GM12878 (cell line): Measurements from ENCODE around the gene WWOX. TPM values are rescaled to one million over a fixed set of nuclear protein-coding genes. Genes with fewer than 3 reads are reported as not detected.

ENCODE experiments used
- ATAC-seq: fragments of 200-7000 bp; cut with Tn5 transposase; 3 replicates; pipeline ENCODE4 v1.9.1; 2020; ENCODE audit warnings: mild to moderate bottlenecking, moderate library complexity
- BruUV-seq: library from RNA; stranded (reverse); fragments of 400-500 nt; replicated peaks from 2 replicates; lab custom pipeline; 2021; lab: Mats Ljungman, UMichigan
- CTCF ChIA-PET: fragments of 300-600 bp; sonication (Branson Sonifier 250); formaldehyde crosslinking; extraction: SDS; loops from one replicate; lab custom pipeline; 2021; ENCODE audit warnings: inconsistent platforms; lab: Yijun Ruan, JAX
- POLR2A ChIA-PET: fragments of 350-600 bp; formaldehyde crosslinking; extraction: SDS; loops from one replicate; lab custom pipeline; 2021; ENCODE audit warnings: inconsistent platforms; lab: Charles Lee
- RAD21 ChIA-PET: fragments of 300-600 bp; sonication (Branson Sonifier 250); formaldehyde crosslinking; loops from one replicate; lab custom pipeline; 2023; ENCODE audit warnings: antibody characterized with exemption; ENCODE audit not compliant: unreplicated experiment; lab: Charles Lee
- SMC1A ChIA-PET: fragments of 300-600 bp; sonication (Branson Sonifier 250); formaldehyde crosslinking; loops from one replicate; lab custom pipeline; 2023; ENCODE audit not compliant: unreplicated experiment, uncharacterized antibody; lab: Charles Lee
- DNase-seq: peaks from one replicate; pipeline ENCODE4 v3.0.0-alpha.2; 2011; ENCODE audit warnings: low read depth, low spot score
- FAIRE-seq: peaks from 3 replicates; lab custom pipeline; 2011; peaks lifted over from hg19 to GRCh38; lab: Jason Lieb, UNC
- H2AFZ ChIP-seq: 2 replicates; pipeline ENCODE4 v1.6.0; 2011; ENCODE audit warnings: low read depth, low read length, control low read depth; ENCODE audit not compliant: control insufficient read depth
- H3K27ac ChIP-seq: 2 replicates; pipeline ENCODE4 v1.5.1; 2011; ENCODE audit warnings: control low read depth; ENCODE audit not compliant: control insufficient read depth, insufficient read depth
- H3K27me3 ChIP-seq, 2 experiments: replicated peaks in 1 of 2; 2 replicates each; pipeline versions ENCODE4 v1.6.0 to v1.6.1; 2011; ENCODE audit warnings: low read length in 1 of 2; ENCODE audit not compliant: control insufficient read depth in 2 of 2, insufficient read depth in 2 of 2
- H3K36me3 ChIP-seq, 2 experiments: 2 replicates each; pipeline ENCODE4 v1.5.1; 2011; ENCODE audit warnings: low read length in 1 of 2; ENCODE audit not compliant: control insufficient read depth in 2 of 2, insufficient read depth in 2 of 2
- H3K4me1 ChIP-seq: 2 replicates; pipeline ENCODE4 v1.6.1; 2011; ENCODE audit warnings: mild to moderate bottlenecking, low read length, moderate library complexity, mixed read lengths; ENCODE audit not compliant: control insufficient read depth, insufficient read depth
- H3K4me2 ChIP-seq: 2 replicates; pipeline ENCODE4 v1.6.0; 2011; ENCODE audit warnings: control low read depth; ENCODE audit not compliant: control insufficient read depth, insufficient read depth
- H3K4me3 ChIP-seq: fragments of 200-600 bp; sonication (generic); 2 replicates; pipeline ENCODE4 v1.5.1; 2016
- H3K79me2 ChIP-seq: 2 replicates; pipeline ENCODE4 v1.6.0; 2011; ENCODE audit warnings: low read length; ENCODE audit not compliant: control insufficient read depth, insufficient read depth
- H3K9ac ChIP-seq: 2 replicates; pipeline ENCODE4 v1.8.0; 2011; ENCODE audit warnings: low read length, control low read depth, mixed read lengths; ENCODE audit not compliant: control insufficient read depth, insufficient read depth
- H3K9me3 ChIP-seq: replicated peaks from 3 replicates; pipeline ENCODE4 v1.5.1; 2011; ENCODE audit warnings: mild to moderate bottlenecking, low read length; ENCODE audit not compliant: control insufficient read depth, insufficient read depth
- H4K20me1 ChIP-seq: 2 replicates; pipeline ENCODE4 v1.6.0; 2011; ENCODE audit not compliant: control insufficient read depth, insufficient read depth
- ATF3 ChIP-seq: IDR thresholded peaks from 2 replicates; pipeline ENCODE4 v1.6.1; 2011; ENCODE audit warnings: low read depth, mild to moderate bottlenecking, low read length, moderate library complexity, borderline replicate concordance; ENCODE audit errors: extremely low read depth
- BHLHE40 ChIP-seq, 2 experiments: fragments of 450-650 bp in 1 of 2; IDR thresholded peaks; 2 replicates each; pipeline ENCODE4 v1.6.1; 2011 to 2017; ENCODE audit warnings: low read depth in 2 of 2, borderline replicate concordance in 1 of 2, improper control_type of control experiment in 1 of 2, low read length in 1 of 2, mild to moderate bottlenecking in 1 of 2
- BRCA1 ChIP-seq: IDR thresholded peaks from 2 replicates; pipeline ENCODE4 v1.6.1; 2011; ENCODE audit warnings: low read depth, low read length, improper control_type of control experiment
- CBX3 ChIP-seq: fragments of 200-600 bp; sonication (generic); IDR thresholded peaks from 2 replicates; pipeline ENCODE4 v1.6.1; 2016; ENCODE audit warnings: low read depth, borderline replicate concordance
- CBX5 ChIP-seq: sonication (generic); IDR thresholded peaks from 2 replicates; pipeline ENCODE4 v1.6.1; 2016; ENCODE audit warnings: low read depth, moderate library complexity, mild to moderate bottlenecking, inconsistent platforms
- CUX1 ChIP-seq: IDR thresholded peaks from 2 replicates; pipeline ENCODE4 v1.6.1; 2012; ENCODE audit warnings: improper control_type of control experiment, low read depth, low read length; ENCODE audit not compliant: insufficient replicate concordance
- DPF2 ChIP-seq: fragments of 450-650 bp; IDR thresholded peaks from 2 replicates; pipeline ENCODE4 v1.6.1; 2017; ENCODE audit warnings: mild to moderate bottlenecking
- EGR1 ChIP-seq, 2 experiments: IDR thresholded peaks; 1 replicate in 1 of 2; 2 replicates in 1 of 2; pipeline ENCODE4 v1.6.1; 2011 to 2012; ENCODE audit warnings: low read depth in 2 of 2, low read length in 2 of 2, borderline replicate concordance in 1 of 2, mild to moderate bottlenecking in 1 of 2, moderate library complexity in 1 of 2
- IKZF1 ChIP-seq: fragments of 450-650 bp; conservative IDR thresholded peaks from 2 replicates; pipeline ENCODE4 v1.6.1; 2017; ENCODE audit warnings: antibody characterized with exemption, mild to moderate bottlenecking
- JUNB ChIP-seq: IDR thresholded peaks from 2 replicates; pipeline ENCODE4 v1.6.1; 2016; ENCODE audit warnings: antibody characterized with exemption, mild to moderate bottlenecking
- KLF5 ChIP-seq: fragments of 450-650 bp; IDR thresholded peaks from 2 replicates; pipeline ENCODE4 v1.6.1; 2014; ENCODE audit warnings: mild to moderate bottlenecking; ENCODE audit not compliant: partially characterized antibody
- MAX ChIP-seq: IDR thresholded peaks from 2 replicates; pipeline ENCODE4 v1.6.1; 2012; ENCODE audit warnings: low read depth, low read length, improper control_type of control experiment
- NR2C1 ChIP-seq: fragments of 450-650 bp; IDR thresholded peaks from 2 replicates; pipeline ENCODE4 v1.6.1; 2017; ENCODE audit warnings: antibody characterized with exemption, mild to moderate bottlenecking, moderate library complexity
- PKNOX1 ChIP-seq: fragments of 450-650 bp; IDR thresholded peaks from 2 replicates; pipeline ENCODE4 v1.6.1; 2016; ENCODE audit warnings: mild to moderate bottlenecking
- RAD21 ChIP-seq: IDR thresholded peaks from 2 replicates; pipeline ENCODE4 v1.6.1; 2011; ENCODE audit warnings: mild to moderate bottlenecking, low read depth, low read length, moderate library complexity; ENCODE audit not compliant: insufficient read depth
- WGBS: methylation state at CpG from one replicate; pipeline ENCODE4 v1.1.6; 2016; ENCODE audit warnings: low lambda C conversion rate; ENCODE audit not compliant: insufficient replicate concordance, insufficient coverage; ENCODE audit errors: missing lambda C conversion rate; 5-methylcytosine and 5-hydroxymethylcytosine counted together
- in situ Hi-C: fragments of 300-500 bp; cut with MboI; formaldehyde crosslinking; loops from 9 replicates; pipeline ENCODE4 v1.14.3; 2018; ENCODE audit warnings: mixed read lengths
- intact Hi-C: fragments of 100-400 bp; cut with micrococcal nuclease; formaldehyde crosslinking; loops from one replicate; pipeline ENCODE4 v1.14.2; 2022; ENCODE audit not compliant: unreplicated experiment
- polyA plus RNA-seq, 11 experiments: library from polyadenylated mRNA; depleted of rRNA in 4 of 11; unstranded in 6 of 11; stranded (reverse) in 5 of 11; fragments of >200 nt; fragmentation: Nextera tagmentation in 4 of 11; fragmentation: Illumina TruSeq in 1 of 11; extraction: Ambion mirVana in 4 of 11; extraction: Trizol in 1 of 11; gene quantifications; 1 replicate in 1 of 11; 2 replicates in 10 of 11; pipeline versions ENCODE4 v1.2.1 to v1.2.3, GENCODE V29; 2011 to 2016; ENCODE audit warnings: inconsistent platforms in 2 of 11, missing spikeins in 2 of 11, low read depth in 1 of 11
- total RNA-seq, 4 experiments: library from RNA; depleted of rRNA in 3 of 4; stranded (reverse); fragments of >200 nt in 3 of 4; fragmentation: Illumina TruSeq in 1 of 4; extraction: Trizol in 1 of 4; gene quantifications; 2 replicates each; pipeline versions ENCODE4 v1.2.1 to v1.2.3, GENCODE V29; 2013 to 2021

The WWOX gene
- total and polyA plus RNA-seq, 10 of the 15 experiments (the other 5 are each of a cell fraction or from before 2014, with no cell fraction given): 2.8 to 24.4 (median 17.8) TPM

- WGBS: 71% methylated on average over 7 of the region's 7 CpGs
- no peak for ATAC-seq
- no peak overlapping the region for H3K27ac ChIP-seq
- TF ChIP-seq RAD21: no peak
- TF ChIP-seq KLF5: no peak
- no peak for TF ChIP-seq BHLHE40 (IDR thresholded peaks at IDR 0.05; ENCODE audit: borderline replicate concordance in 1 of 2, low read depth in 2 of 2, low read length in 1 of 2)
- TF ChIP-seq ATF3: no peak
- no peak for TF ChIP-seq PKNOX1
- no peak for TF ChIP-seq IKZF1
- no peak for TF ChIP-seq MAX
- no peak for TF ChIP-seq EGR1 (IDR thresholded peaks at IDR 0.05; ENCODE audit: borderline replicate concordance in 1 of 2, low read depth in 2 of 2, low read length in 2 of 2)
- no peak for TF ChIP-seq JUNB
- no peak for TF ChIP-seq CUX1
- no peak for TF ChIP-seq CBX5
- TF ChIP-seq NR2C1: no peak
- TF ChIP-seq CBX3: no peak
- no peak for TF ChIP-seq DPF2
- no peak for TF ChIP-seq BRCA1
- TF ChIP-seq, all 136 proteins: peak for 0
- POLR2A ChIA-PET: no interaction called here
- in situ Hi-C loops: no loop called here
- RAD21 ChIA-PET: no interaction called here
- Histone ChIP-seq H4K20me1 (no peaks in the 10 kb centered on the region), H3K36me3 (no peaks in the 10 kb centered on the region), H3K79me2 (no peaks in the 10 kb centered on the region), H2AFZ (no peak overlapping the region), H3K4me1 (no peaks in the 10 kb centered on the region), H3K27me3 (no peaks in the 10 kb centered on the region), H3K9ac (no peak overlapping the region), H3K4me2 (no peak overlapping the region), H3K4me3 (no peak overlapping the region), H3K9me3 (no peaks in the 10 kb centered on the region)
- FAIRE-seq (no peak), DNase-seq (no peak)
- intact Hi-C loops: no loop called here
- SMC1A ChIA-PET: no interaction called here
- CTCF ChIA-PET: no interaction called here
- BruUV-seq: no TSS peak
Observed at GRCh38 chr16:78256686-78257375, 157.4 kb downstream of the WWOX start.
